Ishikawa (cell line): Measurements from ENCODE around the gene CHD5.

Source experiments
- CEBPB ChIP-seq: IDR thresholded peaks from 2 replicates; pipeline ENCODE4 v1.6.1; 2012
- CREB1 ChIP-seq: IDR thresholded peaks from 2 replicates; pipeline ENCODE4 v1.6.1; 2012; ENCODE audit warnings: low read depth
- EGR1 ChIP-seq: IDR thresholded peaks from 2 replicates; pipeline ENCODE4 v1.6.1; 2012
- EP300 ChIP-seq: IDR thresholded peaks from 2 replicates; pipeline ENCODE4 v1.6.1; 2012; ENCODE audit warnings: borderline replicate concordance
- NFIC ChIP-seq: IDR thresholded peaks from 2 replicates; pipeline ENCODE4 v1.6.1; 2012
- RAD21 ChIP-seq: IDR thresholded peaks from 2 replicates; pipeline ENCODE4 v1.6.1; 2012; ENCODE audit warnings: low read depth
- TAF1 ChIP-seq: IDR thresholded peaks from 2 replicates; pipeline ENCODE4 v1.6.1; 2012; ENCODE audit warnings: low read depth, mild to moderate bottlenecking
- TCF12 ChIP-seq: IDR thresholded peaks from 2 replicates; pipeline ENCODE4 v1.6.1; 2012; ENCODE audit warnings: low read depth
- TEAD4 ChIP-seq: IDR thresholded peaks from 2 replicates; pipeline ENCODE4 v1.6.1; 2012
- YY1 ChIP-seq: IDR thresholded peaks from 2 replicates; pipeline ENCODE4 v1.6.1; 2012; ENCODE audit warnings: low read depth
- ZBTB7A ChIP-seq: IDR thresholded peaks from 2 replicates; pipeline ENCODE4 v1.6.1; 2012; ENCODE audit warnings: low read depth
- TF ChIP-seq, protein P1 (sequence below): IDR thresholded peaks from 2 replicates; pipeline ENCODE4 v1.6.1; 2012; ENCODE audit warnings: low read depth, mild to moderate bottlenecking
- TF ChIP-seq, protein P2 (sequence below): IDR thresholded peaks from 2 replicates; pipeline ENCODE4 v1.6.1; 2012
- TF ChIP-seq, protein P3 (sequence below): IDR thresholded peaks from 2 replicates; pipeline ENCODE4 v1.6.1; 2012

DNA sequence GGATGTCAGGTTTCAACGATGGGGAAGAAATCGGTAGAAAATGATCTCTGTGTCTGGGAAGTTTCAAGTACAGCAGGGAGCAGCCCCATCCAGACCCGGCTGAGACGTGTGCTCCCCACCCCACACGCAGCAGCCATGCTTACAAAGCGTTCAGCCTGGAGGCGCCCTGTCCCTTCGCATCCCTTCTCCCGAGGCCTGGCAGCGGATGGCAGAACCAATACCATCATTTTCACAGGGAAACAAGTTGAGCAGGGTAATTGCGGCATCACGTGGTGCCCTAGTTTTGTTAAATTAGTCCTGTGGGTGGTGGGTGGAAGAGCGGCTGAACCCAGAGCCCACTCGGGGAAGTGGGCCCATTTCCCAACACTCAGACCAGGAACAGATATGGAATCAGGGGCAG lies 110.5 kb downstream of the CHD5 start:
- no peak for TF ChIP-seq CREB1
- TF ChIP-seq, protein P1, sequence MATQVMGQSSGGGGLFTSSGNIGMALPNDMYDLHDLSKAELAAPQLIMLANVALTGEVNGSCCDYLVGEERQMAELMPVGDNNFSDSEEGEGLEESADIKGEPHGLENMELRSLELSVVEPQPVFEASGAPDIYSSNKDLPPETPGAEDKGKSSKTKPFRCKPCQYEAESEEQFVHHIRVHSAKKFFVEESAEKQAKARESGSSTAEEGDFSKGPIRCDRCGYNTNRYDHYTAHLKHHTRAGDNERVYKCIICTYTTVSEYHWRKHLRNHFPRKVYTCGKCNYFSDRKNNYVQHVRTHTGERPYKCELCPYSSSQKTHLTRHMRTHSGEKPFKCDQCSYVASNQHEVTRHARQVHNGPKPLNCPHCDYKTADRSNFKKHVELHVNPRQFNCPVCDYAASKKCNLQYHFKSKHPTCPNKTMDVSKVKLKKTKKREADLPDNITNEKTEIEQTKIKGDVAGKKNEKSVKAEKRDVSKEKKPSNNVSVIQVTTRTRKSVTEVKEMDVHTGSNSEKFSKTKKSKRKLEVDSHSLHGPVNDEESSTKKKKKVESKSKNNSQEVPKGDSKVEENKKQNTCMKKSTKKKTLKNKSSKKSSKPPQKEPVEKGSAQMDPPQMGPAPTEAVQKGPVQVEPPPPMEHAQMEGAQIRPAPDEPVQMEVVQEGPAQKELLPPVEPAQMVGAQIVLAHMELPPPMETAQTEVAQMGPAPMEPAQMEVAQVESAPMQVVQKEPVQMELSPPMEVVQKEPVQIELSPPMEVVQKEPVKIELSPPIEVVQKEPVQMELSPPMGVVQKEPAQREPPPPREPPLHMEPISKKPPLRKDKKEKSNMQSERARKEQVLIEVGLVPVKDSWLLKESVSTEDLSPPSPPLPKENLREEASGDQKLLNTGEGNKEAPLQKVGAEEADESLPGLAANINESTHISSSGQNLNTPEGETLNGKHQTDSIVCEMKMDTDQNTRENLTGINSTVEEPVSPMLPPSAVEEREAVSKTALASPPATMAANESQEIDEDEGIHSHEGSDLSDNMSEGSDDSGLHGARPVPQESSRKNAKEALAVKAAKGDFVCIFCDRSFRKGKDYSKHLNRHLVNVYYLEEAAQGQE, result no peak
- TF ChIP-seq EP300, result no peak
- TF ChIP-seq YY1, result no peak
- TF ChIP-seq NFIC, result no peak
- TF ChIP-seq CEBPB, result no peak
- TF ChIP-seq ZBTB7A, result no peak
- TF ChIP-seq, protein P2, sequence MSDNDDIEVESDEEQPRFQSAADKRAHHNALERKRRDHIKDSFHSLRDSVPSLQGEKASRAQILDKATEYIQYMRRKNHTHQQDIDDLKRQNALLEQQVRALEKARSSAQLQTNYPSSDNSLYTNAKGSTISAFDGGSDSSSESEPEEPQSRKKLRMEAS, result no peak
- TF ChIP-seq TAF1, result no peak
- TF ChIP-seq RAD21, result no peak
- no peak for TF ChIP-seq TCF12
- TF ChIP-seq EGR1, result no peak
- TF ChIP-seq TEAD4, result no peak
- TF ChIP-seq, protein P3, sequence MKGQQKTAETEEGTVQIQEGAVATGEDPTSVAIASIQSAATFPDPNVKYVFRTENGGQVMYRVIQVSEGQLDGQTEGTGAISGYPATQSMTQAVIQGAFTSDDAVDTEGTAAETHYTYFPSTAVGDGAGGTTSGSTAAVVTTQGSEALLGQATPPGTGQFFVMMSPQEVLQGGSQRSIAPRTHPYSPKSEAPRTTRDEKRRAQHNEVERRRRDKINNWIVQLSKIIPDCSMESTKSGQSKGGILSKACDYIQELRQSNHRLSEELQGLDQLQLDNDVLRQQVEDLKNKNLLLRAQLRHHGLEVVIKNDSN, result no peak
